OCI-M1 (cell line): ENCODE results near the gene DUSP2.

Experiments
- DNase-seq: peaks from one replicate; lab custom pipeline; 2025; lab: John Stamatoyannopoulos, UW

Gene DUSP2

GRCh38 chr2:96099861-96100798 lies 45.1 kb downstream of the DUSP2 start:
- no peak for DNase-seq

GRCh38 chr2:96098900-96099590 lies 46.2 kb downstream of the DUSP2 start:
- no peak for DNase-seq

GRCh38 chr2:96097951-96098823 lies 47.1 kb downstream of the DUSP2 start:
- DNase-seq = no peak

- no peak for DNase-seq
These were observed 47.8 kb downstream of the DUSP2 start for GRCh38 chr2:96097441-96097840.

- DNase-seq = no peak
These were observed 50.1 kb downstream of the DUSP2 start for GRCh38 chr2:96095116-96095636.

- DNase-seq = no peak
These were observed 51.7 kb downstream of the DUSP2 start for GRCh38 chr2:96093528-96093927.
